GM19238 (cell line): ENCODE results near the gene RNU1-2.
"Not testable (repeated sequence)": the region's sequence is repeated elsewhere in the genome, so short reads cannot be mapped to it uniquely, and the experiment has no call there.

Source experiments
- DNase-seq: peaks from one replicate; pipeline ENCODE4 v3.0.0; 2011; ENCODE audit warnings: low spot score; ENCODE audit not compliant: insufficient read length

RNU1-2 gene

DNA sequence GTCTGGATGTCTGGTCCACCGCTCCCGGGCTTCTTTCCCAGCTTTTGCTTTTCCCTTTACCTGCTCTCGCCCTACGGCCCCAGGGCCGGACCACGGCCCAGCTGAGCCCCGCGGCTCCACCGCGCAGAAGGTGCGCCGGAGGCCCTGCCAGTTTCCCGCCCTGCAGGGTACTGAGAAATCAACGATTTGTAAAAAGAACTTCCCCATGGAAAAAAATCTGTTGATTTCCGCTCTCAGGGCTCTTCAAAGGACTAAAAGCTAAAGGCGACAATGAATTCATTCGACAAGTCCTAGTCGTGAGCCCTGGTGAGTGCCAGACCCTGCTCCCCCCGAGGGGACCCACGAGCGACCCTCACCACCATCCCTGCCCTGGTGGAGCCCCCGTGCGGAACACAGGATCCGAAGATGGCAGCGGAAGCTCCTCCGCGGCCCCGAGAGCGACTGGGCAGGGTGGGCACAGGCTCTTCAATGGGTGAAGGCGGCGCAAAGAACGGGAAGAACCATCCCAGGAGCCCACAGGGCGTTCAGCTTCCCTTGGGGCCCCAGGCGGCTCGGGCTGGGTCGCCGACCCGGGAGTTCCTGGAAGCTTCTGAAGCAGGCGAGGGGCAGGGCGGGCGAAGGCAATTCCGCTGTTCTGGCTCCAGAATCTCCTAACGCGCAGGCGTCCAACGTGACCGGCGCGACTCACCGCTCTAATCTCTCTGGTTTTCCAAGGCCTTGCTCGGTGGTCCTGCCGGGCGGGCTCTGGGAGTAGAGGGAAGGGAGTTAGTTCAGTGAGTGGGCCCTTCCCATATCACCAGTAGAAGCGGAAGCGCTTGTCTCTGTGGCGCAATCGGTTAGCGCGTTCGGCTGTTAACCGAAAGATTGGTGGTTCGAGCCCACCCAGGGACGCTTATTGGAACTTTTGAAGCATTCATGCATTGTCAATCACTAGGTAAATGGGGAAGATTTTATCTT lies 6.6 kb upstream of the RNU1-2 start:
- DNase-seq: no peak

DNA sequence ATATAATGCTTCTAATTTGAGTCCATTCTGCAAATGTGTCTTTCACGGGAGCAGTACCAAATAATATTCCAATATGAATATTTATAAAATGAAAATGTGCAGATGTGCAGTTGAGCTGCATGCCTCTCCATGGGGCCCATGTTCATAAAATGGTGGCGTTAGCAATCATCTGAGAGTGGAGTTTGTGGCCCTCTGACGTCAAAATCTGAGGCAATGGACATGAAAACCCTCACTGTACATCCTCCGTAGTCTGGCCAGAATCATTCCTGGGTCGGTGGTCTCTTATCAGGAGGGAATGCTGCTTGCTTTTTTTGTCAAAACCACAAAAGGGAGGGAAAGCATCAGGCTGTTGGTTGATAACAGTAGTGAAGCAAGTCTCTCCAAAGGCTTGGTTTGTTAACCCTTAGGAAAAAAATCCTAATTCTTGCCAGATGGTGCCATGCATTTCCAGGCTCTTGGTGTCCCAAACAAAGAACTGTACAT lies 5.2 kb upstream of the RNU1-2 start:
- DNase-seq: not testable (repeated sequence)

DNA sequence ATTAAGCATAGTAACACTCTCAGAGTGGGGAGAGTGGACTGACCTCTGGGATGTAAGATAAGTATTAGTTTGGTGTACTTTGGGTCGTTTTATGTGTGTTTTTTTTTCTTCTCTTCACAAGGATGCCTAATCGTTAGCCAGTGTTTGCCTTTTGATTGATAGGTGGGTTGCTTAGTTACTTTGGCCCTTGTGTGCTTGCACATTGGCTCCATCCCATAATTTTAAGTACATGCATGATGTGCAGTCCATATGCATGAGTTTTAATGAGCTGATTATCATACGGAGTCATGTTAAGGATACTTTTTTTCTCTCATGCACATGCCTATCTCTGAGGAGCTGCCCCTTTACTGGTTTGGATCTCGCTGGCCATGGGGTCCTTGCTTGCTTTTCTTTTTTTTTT lies 4.7 kb upstream of the RNU1-2 start:
- DNase-seq: not testable (repeated sequence)

DNA sequence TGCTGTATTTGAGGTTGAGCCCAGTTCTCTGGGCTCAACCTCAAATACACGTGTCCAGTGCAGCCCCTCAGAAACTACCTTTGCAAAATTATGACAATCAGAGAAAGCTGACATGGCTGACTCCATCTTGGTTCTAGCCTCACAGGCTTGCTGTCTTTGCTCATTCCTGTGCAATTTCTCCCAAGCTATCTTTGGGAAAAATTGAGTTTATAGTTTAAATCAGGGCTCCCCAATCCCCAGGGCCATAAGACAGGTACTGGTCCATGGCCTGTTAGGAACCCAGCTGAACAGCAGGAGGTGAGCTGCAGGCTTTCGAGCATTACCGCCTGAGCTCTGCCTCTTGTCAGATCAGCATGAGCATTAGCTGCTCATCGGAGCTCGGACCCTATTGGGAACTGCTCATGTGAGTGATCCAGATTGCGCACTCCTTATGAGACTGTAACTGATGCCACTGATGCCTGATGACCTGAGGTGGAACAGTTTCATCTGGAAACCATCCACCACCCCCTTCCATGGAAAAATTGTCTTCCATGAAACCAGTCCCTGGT lies 2.7 kb upstream of the RNU1-2 start:
- not testable (repeated sequence) for DNase-seq

DNA sequence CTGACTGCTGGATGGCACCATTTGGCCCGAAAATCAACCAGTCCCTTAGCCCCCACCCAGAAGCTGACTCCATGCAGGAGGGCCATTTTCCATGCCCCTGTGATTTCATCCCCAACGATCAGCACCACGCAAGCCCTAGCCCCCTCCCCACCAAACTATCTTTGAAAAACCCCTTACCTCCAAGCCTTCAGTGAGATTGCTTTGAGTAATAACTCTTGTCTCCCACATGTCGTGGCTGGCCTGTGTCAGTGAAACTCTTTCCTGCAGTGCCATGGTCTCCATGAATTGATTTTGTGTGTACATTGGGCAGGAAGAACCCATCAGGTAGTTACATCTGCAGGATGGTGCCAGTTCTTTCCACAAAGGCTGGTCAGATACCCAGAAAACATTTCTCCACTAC lies 2.0 kb upstream of the RNU1-2 start:
- not testable (repeated sequence) for DNase-seq

DNA sequence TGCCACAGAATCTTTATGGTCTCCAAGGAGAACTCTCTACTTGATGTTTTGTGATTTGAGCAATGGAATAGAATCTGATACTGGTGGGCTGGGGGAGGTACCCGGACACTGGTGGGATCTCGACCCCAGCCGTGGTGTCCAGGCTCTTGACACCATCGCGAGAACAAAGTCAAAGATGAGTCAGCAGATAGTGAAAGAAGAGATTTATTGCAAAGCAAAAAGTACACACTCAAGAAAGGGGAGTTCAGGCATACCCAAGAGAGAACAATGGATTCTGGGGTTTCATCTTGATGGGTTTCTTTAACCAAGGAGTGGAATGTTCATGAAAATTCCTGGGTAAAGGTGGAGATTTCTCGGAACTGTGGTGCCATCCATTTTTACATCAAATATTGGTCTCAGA lies 1.4 kb upstream of the RNU1-2 start:
- not testable (repeated sequence) for DNase-seq

DNA sequence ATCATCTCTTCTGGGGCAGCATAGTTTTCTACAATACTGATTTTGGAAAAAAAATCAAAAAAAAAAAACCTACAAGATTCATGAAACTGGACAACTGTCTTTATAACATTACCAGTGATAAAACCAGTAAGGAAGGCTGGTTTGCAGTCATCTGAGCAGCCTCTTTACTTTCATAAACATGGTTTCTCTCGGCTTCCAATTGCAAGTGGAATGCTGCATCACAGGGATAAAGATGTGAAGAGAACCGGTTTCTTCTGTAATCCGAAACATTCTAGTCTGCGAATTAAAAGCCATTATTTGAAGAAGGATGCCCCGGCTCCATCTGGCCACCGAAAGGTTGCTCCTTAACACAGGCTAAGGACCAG lies 565 bp upstream of the RNU1-2 start:
- DNase-seq: not testable (repeated sequence)

DNA sequence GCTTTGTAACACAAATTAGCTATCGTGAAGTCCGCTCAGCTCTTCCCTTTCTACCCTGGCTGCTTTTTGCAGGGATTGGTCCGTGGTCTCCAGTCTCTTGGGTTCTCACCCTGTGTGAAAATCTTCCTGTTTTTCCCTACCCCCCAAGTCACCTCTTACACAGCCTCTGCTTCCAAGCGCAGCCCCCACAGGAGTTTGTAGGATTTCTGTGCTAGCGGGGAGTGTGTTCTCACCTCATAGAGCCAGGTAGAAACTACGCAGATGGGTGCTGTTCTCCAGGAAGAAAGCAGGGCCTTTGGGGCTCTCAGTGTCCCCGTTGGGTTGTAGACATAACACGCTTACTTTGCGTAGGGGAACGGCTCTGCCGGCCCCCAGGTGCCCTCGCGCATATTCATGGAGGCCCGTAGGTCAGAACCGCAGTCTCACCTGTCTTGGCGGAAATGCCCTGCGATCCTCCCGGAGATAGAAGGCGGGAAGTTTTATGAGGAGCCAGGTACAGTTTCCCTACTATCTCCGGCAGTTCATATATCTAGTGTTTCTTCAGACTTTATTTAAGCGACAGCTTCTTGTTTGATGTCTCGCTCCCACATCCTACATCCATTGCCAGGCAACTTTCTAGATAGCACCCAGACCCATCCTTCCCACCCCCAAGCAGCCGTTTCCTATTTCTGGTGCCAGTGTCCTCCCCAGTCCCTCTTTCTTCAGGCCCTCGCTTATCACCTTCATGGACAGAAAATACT lies 706 bp downstream of the RNU1-2 start:
- not testable (repeated sequence) for DNase-seq

DNA sequence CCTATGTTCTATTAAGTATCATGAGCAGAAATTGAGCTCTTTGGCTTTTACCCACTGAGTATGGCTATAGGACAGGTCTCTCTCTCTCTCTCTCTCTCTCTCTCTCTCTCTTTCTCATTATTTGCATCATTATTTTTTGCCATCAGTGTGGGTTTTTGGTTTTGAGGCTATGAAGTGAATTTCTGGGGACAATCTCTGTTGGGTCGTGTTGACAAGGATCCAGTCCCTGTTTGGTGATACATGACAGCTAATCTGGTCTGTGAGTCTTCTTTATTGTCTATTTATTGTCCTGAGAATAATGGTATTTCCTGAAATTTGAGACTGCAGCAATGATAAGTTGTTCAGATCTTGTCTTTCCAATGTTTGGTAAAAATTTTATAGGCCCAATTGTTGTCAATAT lies 1.9 kb downstream of the RNU1-2 start:
- DNase-seq: not testable (repeated sequence)

DNA sequence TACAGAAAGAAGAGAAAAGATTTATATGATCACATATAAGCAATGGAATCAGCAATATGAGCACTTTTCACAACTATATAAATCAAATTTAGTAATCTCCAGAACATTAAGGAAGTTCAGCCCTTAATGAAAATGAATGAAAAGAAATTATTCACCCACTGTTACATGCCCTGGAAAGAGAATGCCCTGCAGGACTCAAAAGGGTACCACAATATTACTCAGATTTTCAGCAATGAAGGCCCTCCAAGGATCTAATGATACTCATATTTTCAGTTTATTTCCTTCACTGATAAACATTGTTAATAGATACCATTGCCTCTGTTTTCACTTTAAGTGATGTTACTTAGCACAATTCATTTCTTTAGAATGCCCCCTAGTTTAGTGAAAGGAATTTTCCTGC lies 2.5 kb downstream of the RNU1-2 start:
- not testable (repeated sequence) for DNase-seq

DNA sequence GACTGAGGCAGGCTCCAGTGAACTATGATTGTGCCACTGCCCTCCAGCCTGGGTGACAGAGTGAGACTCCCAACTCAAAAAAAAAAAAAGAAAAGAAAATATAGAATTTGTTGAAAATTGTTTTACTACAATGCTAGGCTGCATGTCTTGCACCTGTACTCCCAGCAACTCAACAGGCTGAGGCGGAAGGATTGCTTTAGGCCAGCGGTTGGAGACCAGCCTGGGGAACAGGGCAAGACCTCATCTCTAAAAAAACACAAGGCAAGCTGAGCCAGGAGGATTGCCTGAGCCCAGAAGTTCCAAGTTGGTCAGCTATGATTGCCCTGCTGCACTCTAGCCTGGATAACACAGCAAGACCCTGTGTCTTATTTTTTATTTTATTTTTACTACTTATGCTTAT lies 3.2 kb downstream of the RNU1-2 start:
- DNase-seq: not testable (repeated sequence)

DNA sequence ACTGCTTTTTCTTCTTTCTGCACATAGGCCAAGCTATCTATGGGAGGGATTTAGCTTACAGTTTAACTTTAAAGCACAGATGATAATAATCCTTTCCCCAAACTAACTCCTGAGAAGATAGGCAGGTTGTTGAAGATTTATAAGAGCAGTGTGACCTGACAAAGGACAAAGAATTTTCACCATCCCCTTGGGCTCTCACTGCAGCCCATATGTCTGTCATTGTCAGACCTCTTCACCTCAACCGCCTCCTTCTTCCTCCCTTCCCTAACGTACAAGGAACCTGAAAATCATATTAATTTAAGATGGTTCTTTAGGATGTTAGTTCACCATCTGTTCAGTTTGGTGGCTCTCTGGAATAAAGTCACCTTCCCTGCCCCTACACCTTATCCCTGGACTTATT lies 5.0 kb downstream of the RNU1-2 start:
- no peak for DNase-seq

DNA sequence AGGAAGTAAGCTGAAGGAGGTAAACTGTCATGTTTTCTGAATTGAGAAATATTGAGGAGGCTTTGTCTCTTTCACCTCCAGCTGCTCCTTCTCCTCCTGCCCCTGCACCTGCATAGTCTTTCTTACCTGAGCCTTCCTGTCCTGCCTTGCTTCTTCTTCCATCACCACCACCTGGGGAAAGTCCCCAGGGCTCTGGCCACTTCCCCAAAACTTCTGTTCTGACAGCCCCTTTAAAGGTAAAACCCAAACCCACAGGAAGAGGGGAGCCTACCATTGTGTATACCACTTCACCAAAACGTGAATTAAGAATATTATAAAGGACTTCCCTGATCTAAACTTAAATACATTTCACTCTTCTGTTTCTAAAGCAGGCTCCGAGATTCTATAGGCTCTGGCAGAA lies 5.6 kb downstream of the RNU1-2 start:
- DNase-seq: not testable (repeated sequence)

DNA sequence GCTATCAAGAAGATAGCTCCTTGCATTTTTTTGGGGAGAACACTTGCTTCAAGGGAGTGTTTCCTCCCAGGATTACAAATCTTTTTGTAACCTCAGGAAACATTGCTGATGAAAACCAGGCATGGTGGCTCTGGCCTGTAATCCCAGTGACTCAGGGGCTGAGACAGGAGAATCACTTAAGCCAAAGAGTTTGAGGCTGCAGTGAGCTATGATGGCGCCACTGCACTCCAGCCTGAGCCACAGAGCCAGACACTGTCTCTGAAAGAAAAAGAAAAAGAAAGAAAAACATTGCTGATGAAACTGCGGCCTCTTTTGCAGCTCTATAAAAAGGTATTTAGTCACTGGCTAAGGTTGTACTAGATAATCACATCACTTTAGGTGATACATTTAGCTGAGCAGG lies 7.3 kb downstream of the RNU1-2 start:
- DNase-seq: no peak

DNA sequence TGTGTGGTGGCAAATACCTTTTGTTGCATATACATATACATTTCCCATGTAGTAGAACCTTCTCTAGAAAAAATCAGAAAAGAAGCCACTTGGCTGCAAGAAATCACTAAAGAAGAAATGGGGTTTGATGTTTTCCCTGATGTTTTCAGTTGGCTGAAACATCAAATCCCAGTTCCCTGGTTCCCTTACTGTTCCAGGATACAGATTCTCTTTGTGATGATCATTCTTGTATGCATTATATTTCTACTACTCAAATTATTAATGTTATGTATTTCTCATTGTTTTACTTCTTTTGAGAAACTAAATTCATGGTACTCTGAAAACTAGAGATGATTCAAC lies 7.6 kb downstream of the RNU1-2 start:
- DNase-seq: no peak

DNA sequence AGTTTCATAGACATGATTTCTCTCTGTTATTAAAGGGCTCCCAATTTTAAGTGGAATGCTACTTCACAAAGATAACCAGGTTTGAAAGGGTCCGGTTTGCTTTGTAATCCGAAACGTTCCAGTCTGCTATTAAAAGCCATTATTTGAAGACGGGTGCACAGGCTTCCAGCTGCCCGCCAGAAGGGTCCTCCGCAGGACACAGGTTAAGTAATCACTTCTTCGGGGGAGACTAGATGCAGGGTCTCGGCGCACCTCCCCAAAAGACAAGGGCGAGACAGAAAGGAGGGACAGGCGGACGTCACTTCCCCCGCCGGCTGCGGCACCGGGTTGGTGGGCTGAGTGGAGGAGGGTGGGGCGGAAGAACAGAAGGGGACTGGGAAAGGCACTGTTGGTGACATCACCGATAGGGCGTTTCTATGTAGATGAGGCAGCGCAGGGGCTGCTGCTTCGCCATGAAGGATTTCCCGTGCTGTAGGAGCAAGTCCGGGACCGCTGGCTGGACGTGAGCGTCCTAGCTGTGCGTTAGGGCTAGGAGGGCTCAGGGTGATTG lies 8.9 kb downstream of the RNU1-2 start:
- DNase-seq: peak; percentile 76

DNA sequence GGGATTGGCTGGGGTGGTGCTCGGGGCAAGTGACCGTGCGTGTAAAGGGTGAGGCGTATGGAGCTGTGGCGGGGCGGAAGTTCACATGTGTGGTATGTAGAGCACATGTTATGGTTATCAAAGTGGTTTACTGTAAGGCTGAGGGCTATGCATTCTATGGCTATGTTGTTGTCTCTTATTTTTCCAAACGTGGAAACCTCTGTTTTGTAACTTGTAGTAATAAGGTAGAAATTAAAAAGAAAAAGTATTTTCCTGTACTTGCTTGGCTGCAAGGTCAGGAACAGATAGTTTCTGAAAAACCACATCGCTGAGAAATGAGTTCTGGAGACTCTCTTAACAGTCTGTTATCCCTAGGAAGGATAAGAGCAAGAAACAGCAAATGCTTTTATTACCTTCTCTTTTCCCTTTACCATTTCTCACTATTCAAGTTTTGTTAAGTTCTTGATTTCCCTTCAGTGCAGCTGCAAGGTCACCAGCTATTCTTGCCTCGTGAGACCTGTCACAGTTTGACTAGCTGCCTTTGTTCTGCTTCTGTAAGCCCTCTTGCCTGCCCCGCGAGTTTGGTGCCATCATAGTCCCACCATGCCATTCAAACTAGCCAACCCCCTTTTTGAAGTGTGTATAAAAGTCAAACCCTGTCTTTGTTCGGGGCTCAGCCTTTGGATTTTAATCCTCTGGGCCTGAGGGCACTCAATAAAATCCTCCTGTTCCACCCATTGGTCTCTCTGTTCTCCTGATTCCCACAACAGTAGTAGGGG lies 9.5 kb downstream of the RNU1-2 start:
- no peak for DNase-seq

DNA sequence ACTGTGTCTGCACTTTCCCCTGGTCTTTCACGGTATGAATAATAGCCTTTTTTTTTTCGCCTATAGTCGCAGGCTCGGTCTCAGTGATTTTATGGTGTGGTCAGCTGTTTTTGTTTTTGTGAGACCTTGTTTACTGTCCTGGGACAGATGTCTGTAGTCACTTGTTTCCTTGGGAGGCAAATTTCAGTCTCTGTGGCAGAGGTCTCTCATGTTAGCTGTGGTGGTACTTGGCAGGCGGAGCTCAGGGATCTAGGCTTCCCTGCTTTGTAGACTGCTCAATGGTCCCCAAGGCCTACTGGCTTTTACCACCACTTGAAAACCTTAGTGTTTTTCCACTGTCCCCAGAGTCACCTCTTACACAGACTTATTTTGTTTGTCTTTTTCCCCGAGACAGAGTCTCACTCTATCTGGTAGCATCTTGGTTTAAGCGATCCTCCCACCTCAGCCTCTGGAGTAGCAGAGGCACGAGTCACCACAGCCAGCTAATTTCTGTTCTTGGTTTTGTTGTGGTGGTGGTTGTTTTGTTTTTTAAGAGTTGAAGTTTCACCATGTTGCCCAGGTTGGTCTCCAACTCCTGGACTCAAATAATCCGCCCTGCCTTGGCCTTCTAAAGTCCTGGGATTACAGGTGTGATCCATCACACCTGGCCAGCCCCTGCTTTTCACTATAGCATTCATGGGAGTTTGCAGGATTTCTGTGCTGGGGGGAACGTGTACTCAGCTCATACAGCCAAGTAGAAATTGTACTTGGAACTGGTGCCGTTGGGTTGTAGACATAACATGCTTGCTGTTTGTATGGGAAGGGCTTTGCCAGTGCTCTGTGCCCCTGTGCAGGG lies 10.3 kb downstream of the RNU1-2 start:
- DNase-seq: no peak

DNA sequence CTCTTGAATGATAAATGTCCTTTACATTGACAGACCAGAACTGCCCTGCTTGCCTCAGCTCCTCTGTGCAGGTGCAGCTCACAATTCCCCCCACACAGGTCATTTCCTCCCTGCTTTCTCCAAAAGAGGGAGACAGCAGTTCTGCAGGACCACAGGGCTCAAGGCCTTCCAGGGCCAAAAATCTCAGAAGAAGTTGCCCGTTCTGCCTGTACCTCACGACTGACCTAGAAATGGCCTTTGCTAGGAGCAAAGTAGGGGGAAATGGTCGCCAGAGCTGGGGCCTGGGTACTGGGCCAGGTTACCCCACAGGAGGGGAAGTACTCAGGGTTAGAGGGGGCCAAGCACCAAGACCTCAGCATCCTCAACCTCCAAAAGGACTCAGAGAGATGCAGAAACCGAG lies 11.1 kb downstream of the RNU1-2 start:
- no peak for DNase-seq
